Esophagus squamous epithelium (tissue), 5 donors: ENCODE results near the gene LLPH. TPM values are rescaled to one million over a fixed set of nuclear protein-coding genes. Genes with fewer than 3 reads are reported as not detected.

Experiments used
- DNase-seq: peaks from one replicate; lab custom pipeline; 2025; lab: John Stamatoyannopoulos, UW
- H3K27ac ChIP-seq, 4 donors: fragments of 200-600 bp; sonication (generic); one replicate each; pipeline ENCODE4 v1.5.1; 2016 to 2019; ENCODE audit warnings: mild to moderate bottlenecking in 1 of 4
- H3K27me3 ChIP-seq, 4 donors: fragments of 200-600 bp; sonication (generic); 1 replicate in 3 of 4; 2 replicates in 1 of 4; pipeline versions ENCODE4 v1.5.1 to v1.6.0; 2017 to 2021; ENCODE audit warnings: antibody characterized with exemption in 1 of 4
- H3K36me3 ChIP-seq, 3 donors: fragments of 200-600 bp; sonication (generic); one replicate each; pipeline ENCODE4 v1.5.1; 2016 to 2019
- H3K4me1 ChIP-seq, 3 donors: fragments of 200-600 bp; sonication (generic); one replicate each; pipeline ENCODE4 v1.5.1; 2017 to 2019
- H3K4me3 ChIP-seq, 4 donors: fragments of 200-600 bp; sonication (generic); 1 replicate in 3 of 4; 2 replicates in 1 of 4; pipeline ENCODE4 v1.5.1; 2016 to 2019; ENCODE audit warnings: mild to moderate bottlenecking in 2 of 4, moderate library complexity in 1 of 4
- H3K9me3 ChIP-seq, 3 donors: fragments of 200-600 bp; sonication (generic); one replicate each; pipeline ENCODE4 v1.5.1; 2016 to 2019
- CTCF ChIP-seq, 6 experiments: fragments of 450-650 bp in 4 of 6; fragments of 200-600 bp in 2 of 6; sonication (generic) in 2 of 6; IDR thresholded peaks; one replicate each; pipeline ENCODE4 v1.5.1; 2016 to 2019; ENCODE audit warnings: antibody characterized with exemption in 6 of 6, mild to moderate bottlenecking in 4 of 6, moderate library complexity in 4 of 6
- POLR2A ChIP-seq, 4 donors: fragments of 450-650 bp; IDR thresholded peaks; one replicate each; pipeline ENCODE4 v1.6.1; 2017; ENCODE audit warnings: antibody characterized with exemption in 4 of 4, mild to moderate bottlenecking in 4 of 4, moderate library complexity in 3 of 4
- WGBS, 2 donors: methylation state at CpG; one replicate each; pipeline ENCODE4 v1.1.5; 2018; 5-methylcytosine and 5-hydroxymethylcytosine counted together
- intact Hi-C: fragments of 100-400 bp; cut with DNase I; formaldehyde crosslinking; loops from one replicate; pipeline ENCODE4 v1.15.0; 2022
- total RNA-seq, 4 donors: library from RNA; depleted of rRNA; stranded (reverse); fragments of >200 nt; gene quantifications; one replicate each; pipeline ENCODE4 v1.1.0, GENCODE V29; 2016
- donor health status: DM: yes; HTN: yes; CAD: no.

The LLPH gene
- total RNA-seq, 4 donors from 2014 or later, result 3.1 to 15.6 (median 9.1) TPM

GRCh38 chr12:66144791-66145754 is 14.5 kb upstream of the LLPH start:
- H3K27me3 ChIP-seq, result no peaks in the 10 kb centered on the region
- WGBS, 2 donors, result 31 to 39% methylated on average over 7 of the region's 7 CpGs
- peaks cover 5 to 71% (median 8%) of the 10 kb centered on the region in 3 donors for H3K36me3 ChIP-seq
- DNase-seq, result no peak
- intact Hi-C loops, result no loop called here
- TF ChIP-seq POLR2A (IDR thresholded peaks at IDR 0.05), result no peak
- peak in 5 of 6 experiments; percentile 44 to 75 (median 70) for TF ChIP-seq CTCF (IDR thresholded peaks at IDR 0.05)
- H3K27ac ChIP-seq, result peak overlapping the region in 2 of 4 donors; percentile 41 to 56
- H3K4me3 ChIP-seq, result no peak overlapping the region
- H3K9me3 ChIP-seq, result peaks cover 0 to 22% (median 19%) of the 10 kb centered on the region in 3 donors
- peaks cover 0 to 16% (median 3%) of the 10 kb centered on the region in 3 donors for H3K4me1 ChIP-seq

- Histone ChIP-seq H3K27me3 (no peaks in the 10 kb centered on the region), H3K4me3 (no peak overlapping the region), H3K36me3 (peaks cover 5 to 74% (median 8%) of the 10 kb centered on the region in 3 donors), H3K9me3 (peaks cover 0 to 25% (median 22%) of the 10 kb centered on the region in 3 donors), H3K27ac (no peak overlapping the region), H3K4me1 (peaks cover 0 to 16% (median 3%) of the 10 kb centered on the region in 3 donors)
- no peak for DNase-seq
- intact Hi-C loops, result no loop called here
- WGBS, 2 donors, result 100% methylated on average over 1 of the region's 1 CpG
- TF ChIP-seq CTCF (IDR thresholded peaks at IDR 0.05) (no peak), POLR2A (IDR thresholded peaks at IDR 0.05) (no peak)
Observed at GRCh38 chr12:66143868-66144267, 13.3 kb upstream of the LLPH start.

GRCh38 chr12:66142826-66143225 is 12.3 kb upstream of the LLPH start:
- DNase-seq, result no peak
- H3K36me3 ChIP-seq, result peaks cover 5 to 74% (median 6%) of the 10 kb centered on the region in 3 donors
- H3K27ac ChIP-seq, result no peak overlapping the region
- intact Hi-C loops, result no loop called here
- H3K4me3 ChIP-seq, result no peak overlapping the region
- peaks cover 0 to 16% (median 3%) of the 10 kb centered on the region in 3 donors for H3K4me1 ChIP-seq
- no peaks in the 10 kb centered on the region for H3K27me3 ChIP-seq
- TF ChIP-seq CTCF (IDR thresholded peaks at IDR 0.05), result no peak
- TF ChIP-seq POLR2A (IDR thresholded peaks at IDR 0.05), result no peak
- peaks cover 0 to 25% (median 22%) of the 10 kb centered on the region in 3 donors for H3K9me3 ChIP-seq

- no peak for DNase-seq
- no peaks in the 10 kb centered on the region for H3K27me3 ChIP-seq
- intact Hi-C loops, result no loop called here
- H3K27ac ChIP-seq, result no peak overlapping the region
- H3K9me3 ChIP-seq, result peaks cover 0 to 25% (median 22%) of the 10 kb centered on the region in 3 donors
- no peak overlapping the region for H3K4me3 ChIP-seq
- 98 to 100% methylated on average over 2 of the region's 2 CpGs for WGBS, 2 donors
- H3K4me1 ChIP-seq, result peaks cover 0 to 16% (median 3%) of the 10 kb centered on the region in 3 donors
- TF ChIP-seq CTCF (IDR thresholded peaks at IDR 0.05) (no peak), POLR2A (IDR thresholded peaks at IDR 0.05) (no peak)
- H3K36me3 ChIP-seq, result peaks cover 5 to 82% (median 9%) of the 10 kb centered on the region in 3 donors
Observed at GRCh38 chr12:66141299-66141698, 10.7 kb upstream of the LLPH start.

GRCh38 chr12:66140731-66141130 is 10.2 kb upstream of the LLPH start:
- DNase-seq, result no peak
- peaks cover 5 to 85% (median 9%) of the 10 kb centered on the region in 3 donors for H3K36me3 ChIP-seq
- intact Hi-C loops, result no loop called here

More at GRCh38 chr12:66140731-66141130, 10.2 kb upstream of the LLPH start:
- TF ChIP-seq CTCF (IDR thresholded peaks at IDR 0.05), result no peak
- TF ChIP-seq POLR2A (IDR thresholded peaks at IDR 0.05), result no peak
- H3K27ac ChIP-seq, result no peak overlapping the region
- H3K27me3 ChIP-seq, result no peaks in the 10 kb centered on the region
- H3K4me1 ChIP-seq, result peaks cover 0 to 15% (median 3%) of the 10 kb centered on the region in 3 donors
- peaks cover 0 to 25% (median 22%) of the 10 kb centered on the region in 3 donors for H3K9me3 ChIP-seq
- no peak overlapping the region for H3K4me3 ChIP-seq
